ENCODE measurements around the gene MARCHF10. TPM values are rescaled to one million over a fixed set of nuclear protein-coding genes. Genes with fewer than 3 reads are reported as not detected.
A peak's percentile ranks its signal among the peaks of the same experiment; 100 is the strongest.

Gene MARCHF10
- not detected for total RNA-seq (2021; ENCODE audit: unreplicated experiment)
- polyA plus RNA-seq (2012), result 0.06 and 0.13 TPM in 2 replicates
- Bru-seq, nascent RNA, result percentile 11 among the genes with signal in this experiment
- percentile 2 among the genes with signal in this experiment for BruChase-seq, experiment 1, labeled RNA remaining after a 6-hour chase
- percentile 9 among the genes with signal in this experiment for BruChase-seq, experiment 2, labeled RNA remaining after a 2-hour chase
- long read RNA-seq, result 0 reads

- RAD21 ChIA-PET (ENCODE audit: low non-redundant PET in 1 of 2, low total read pairs in 2 of 2, uncharacterized antibody in 2 of 2, unreplicated experiment in 2 of 2), result no interaction called here
- H3K9ac ChIP-seq (ENCODE audit: low read length), result no peak within 1 kb of the TSS
- no TSS peak for BruUV-seq (replicated peaks)
Observed at GRCh38 chr17:62807812-62808575, at the start of gene MARCHF10. Gene MARCHF10, minus strand, starts transcription at chr17:62808314. Its CDS starts 6,579 bp downstream, at chr17:62801735.

GRCh38 chr17:62857526-62857925, 49.4 kb upstream of the MARCHF10 start:
- intact Hi-C loops (cut with micrococcal nuclease), result no loop called here
- Histone ChIP-seq H3K9ac (ENCODE audit: low read length) (no peak overlapping the region), H2AFZ (ENCODE audit: low read depth, low read length, poor library complexity, severe bottlenecking) (no peak overlapping the region), H4K20me1 (ENCODE audit: insufficient read depth) (no peaks in the 10 kb centered on the region), H3K36me3 (ENCODE audit: control insufficient read depth in 1 of 2, insufficient read depth in 2 of 2, low read length in 2 of 2) (no peaks in the 10 kb centered on the region), H3K4me1 (ENCODE audit: control insufficient read depth in 1 of 2, insufficient read depth in 2 of 2, low read length in 2 of 2) (peaks cover 12 to 21% of the 10 kb centered on the region in 2 experiments; a peak in 3 of 4 replicates), H3K4me2 (ENCODE audit: low read length) (no peak overlapping the region), H3K9me3 (ENCODE audit: control insufficient read depth in 1 of 2, insufficient read depth in 1 of 2, low read depth in 1 of 2, low read length in 2 of 2) (no peaks in the 10 kb centered on the region), H3K4me3 (replicated peaks in 1 of 2; ENCODE audit: low read depth in 1 of 2, low read length in 2 of 2) (no peak overlapping the region), H3K79me2 (ENCODE audit: insufficient read depth, low read length) (no peaks in the 10 kb centered on the region), H3K27ac (ENCODE audit: low read depth, low read length) (no peak overlapping the region), H3K27me3 (ENCODE audit: insufficient read depth, low read length) (no peaks in the 10 kb centered on the region), H3K9me2 (ENCODE audit: insufficient read depth) (no peaks in the 10 kb centered on the region)
- ChIA-PET POLR2A (no interaction called here), CTCF (no interaction called here), RAD21 (ENCODE audit: low non-redundant PET in 1 of 2, low total read pairs in 2 of 2, uncharacterized antibody in 2 of 2, unreplicated experiment in 2 of 2) (no interaction called here)
- no peak for DNase-seq (ENCODE audit: low read depth, low spot score)
- BruUV-seq (replicated peaks), result no TSS peak
- no peak for ATAC-seq
- TF ChIP-seq CEBPB (IDR thresholded peaks at IDR 0.05; ENCODE audit: low read depth) (no peak), ZFX (IDR thresholded peaks at IDR 0.05) (no peak), SIN3A (IDR thresholded peaks at IDR 0.05; ENCODE audit: low read depth) (no peak), POLR2A (IDR thresholded peaks at IDR 0.05; ENCODE audit: borderline replicate concordance, extremely low read depth, insufficient read depth, insufficient read length) (no peak), ZNF274 (IDR thresholded peaks at IDR 0.05; ENCODE audit: low read depth, low read length) (no peak)

More at GRCh38 chr17:62807812-62808575, at the start of gene MARCHF10:
- Histone ChIP-seq H3K4me3 (replicated peaks in 1 of 2; ENCODE audit: low read depth in 1 of 2, low read length in 2 of 2) (peak within 1 kb of the TSS; percentile 29 to 44), H3K9me3 (ENCODE audit: control insufficient read depth in 1 of 2, insufficient read depth in 1 of 2, low read depth in 1 of 2, low read length in 2 of 2) (no peaks in the 10 kb centered on the region), H4K20me1 (ENCODE audit: insufficient read depth) (no peaks in the 10 kb centered on the region), H2AFZ (ENCODE audit: low read depth, low read length, poor library complexity, severe bottlenecking) (peak within 1 kb of the TSS; percentile 81), H3K79me2 (ENCODE audit: insufficient read depth, low read length) (no peaks in the 10 kb centered on the region), H3K9me2 (ENCODE audit: insufficient read depth) (no peaks in the 10 kb centered on the region), H3K27me3 (ENCODE audit: insufficient read depth, low read length) (no peaks in the 10 kb centered on the region), H3K4me2 (ENCODE audit: low read length) (peak within 1 kb of the TSS; percentile 73), H3K36me3 (ENCODE audit: control insufficient read depth in 1 of 2, insufficient read depth in 2 of 2, low read length in 2 of 2) (no peaks in the 10 kb centered on the region), H3K4me1 (ENCODE audit: control insufficient read depth in 1 of 2, insufficient read depth in 2 of 2, low read length in 2 of 2) (peaks cover 3 to 13% of the 10 kb centered on the region in 2 experiments; a peak in 3 of 4 replicates), H3K27ac (ENCODE audit: low read depth, low read length) (no peak within 1 kb of the TSS)
- ATAC-seq (peak; percentile 86), DNase-seq (ENCODE audit: low read depth, low spot score) (no peak)
- ChIA-PET CTCF (no interaction called here), POLR2A (no interaction called here)
- TF ChIP-seq FOSL1 (IDR thresholded peaks at IDR 0.05; ENCODE audit: low read depth), result no peak
- no peak for TF ChIP-seq ELF1 (IDR thresholded peaks at IDR 0.05; ENCODE audit: borderline replicate concordance, low read depth)
- TF ChIP-seq EZH2phosphoT487 (IDR thresholded peaks at IDR 0.05; ENCODE audit: borderline replicate concordance), result no peak
- peak; percentile 93 for TF ChIP-seq EGR1 (IDR thresholded peaks at IDR 0.05; ENCODE audit: low read depth)
- TF ChIP-seq RAD21 (IDR thresholded peaks at IDR 0.05; ENCODE audit: low read depth), result no peak
- intact Hi-C loops (cut with micrococcal nuclease), result no loop called here
